ENCODE measurements around the gene ESR1.
"Not testable (repeated sequence)": the region's sequence is repeated elsewhere in the genome, so short reads cannot be mapped to it uniquely, and the experiment has no call there.

Gene ESR1

DNA sequence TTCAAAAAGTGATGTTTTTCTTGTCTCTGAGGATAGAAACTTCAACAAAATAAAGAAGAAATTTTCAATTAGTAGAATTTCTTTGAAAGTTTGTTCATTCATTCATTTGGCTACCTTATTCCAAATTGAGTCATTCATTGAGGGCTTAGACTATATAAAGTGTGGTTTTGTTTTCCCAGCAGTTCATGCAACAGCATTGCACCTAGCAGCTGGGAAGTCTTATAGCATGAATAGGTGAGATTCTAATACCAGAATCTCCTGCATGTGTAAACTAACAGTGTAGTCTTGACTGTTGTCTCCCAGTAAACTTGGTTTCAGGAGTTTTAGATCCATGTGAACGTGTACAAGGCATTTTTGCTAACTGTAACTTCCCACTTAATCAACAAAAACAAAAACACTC is 7.1 kb downstream of the ESR1 start:
- DNase-seq, result no peak

DNA sequence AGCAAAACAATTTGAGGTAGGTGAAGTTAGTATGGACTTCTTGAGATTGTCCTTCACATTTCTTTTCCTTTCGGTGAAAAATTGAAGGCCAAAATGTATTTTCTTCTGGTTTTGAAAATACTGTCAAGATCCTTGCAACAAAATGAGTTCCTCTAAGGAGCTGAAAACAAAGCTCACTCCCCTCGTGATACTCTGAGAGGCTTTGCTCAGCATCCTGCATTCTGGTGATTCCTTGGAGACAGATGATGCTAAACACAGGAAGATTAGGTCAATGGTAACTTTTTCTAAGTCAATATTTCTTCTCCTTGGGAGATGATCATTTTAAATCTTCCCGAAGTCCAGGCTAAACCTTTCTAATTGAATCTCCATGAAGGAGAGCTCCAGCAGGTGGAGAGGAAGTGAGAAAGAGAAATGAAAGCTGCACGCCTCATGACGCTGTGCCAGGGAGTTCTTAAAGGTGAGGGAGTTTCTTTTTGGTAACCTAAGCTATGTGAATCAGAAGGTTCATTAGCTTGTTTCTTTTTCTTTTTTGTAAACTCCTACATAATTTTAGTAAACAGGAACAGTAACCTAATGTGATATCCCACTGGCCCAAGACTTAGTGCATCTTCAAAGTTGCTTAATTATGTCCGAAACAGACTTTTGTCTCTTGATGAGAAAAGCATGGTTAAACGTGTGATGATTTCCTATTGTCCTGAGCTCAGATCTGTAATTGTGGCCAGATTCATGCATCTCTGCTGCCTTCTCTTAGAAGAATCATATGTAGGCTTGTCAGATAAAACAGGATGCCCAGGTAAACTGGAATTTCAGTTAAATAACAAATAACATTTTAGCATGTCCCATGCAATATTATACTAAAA is 15.0 kb downstream of the ESR1 start:
- no peak for DNase-seq

DNA sequence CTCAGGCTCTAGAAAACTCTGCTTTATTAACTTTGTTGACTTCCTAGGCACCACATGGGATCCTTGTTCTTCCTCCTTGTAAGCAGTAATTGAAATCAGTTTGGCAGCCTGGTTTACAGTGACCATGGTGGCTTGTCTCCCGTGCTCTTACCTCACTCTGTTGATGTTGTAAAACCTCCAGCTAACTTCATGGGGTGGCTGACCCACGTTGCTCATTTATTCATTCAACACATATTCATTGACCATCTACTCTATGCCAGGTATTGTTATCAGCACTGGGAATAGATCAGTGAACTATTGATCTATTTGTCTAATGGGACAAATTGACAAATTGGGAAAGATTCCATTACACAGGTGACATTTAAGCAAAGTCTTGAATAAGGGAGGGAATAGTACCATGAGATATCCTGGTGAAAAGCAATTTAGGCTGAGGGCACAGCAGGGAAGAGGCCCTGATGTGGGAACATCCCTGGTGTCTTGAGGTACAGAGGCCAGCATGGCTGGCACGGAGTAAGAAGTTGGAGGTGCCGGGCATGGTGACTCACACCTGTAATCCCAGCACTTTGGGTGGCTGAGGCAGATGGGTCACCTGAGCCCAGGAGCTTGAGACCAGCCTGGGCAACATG is 19.1 kb downstream of the ESR1 start:
- no peak for DNase-seq

DNA sequence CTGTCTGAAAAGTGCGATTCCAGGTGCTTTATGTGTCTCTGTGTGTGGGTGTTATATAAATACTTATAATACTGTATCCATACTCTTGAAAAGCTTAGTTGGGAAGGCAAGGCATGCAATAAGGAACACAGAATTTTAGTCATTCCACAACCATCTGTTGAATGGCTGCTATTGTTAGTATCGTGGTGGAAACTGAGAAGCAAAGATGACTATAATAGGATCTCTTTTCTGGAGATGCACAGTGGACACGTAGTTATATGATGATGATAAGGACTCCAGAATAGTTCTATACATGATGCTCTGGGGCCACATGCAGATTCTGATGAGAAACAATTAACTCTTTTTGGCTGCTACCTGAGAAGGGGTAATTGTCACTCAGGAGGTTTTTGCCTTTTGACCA is 25.2 kb downstream of the ESR1 start:
- DNase-seq, result no peak

DNA sequence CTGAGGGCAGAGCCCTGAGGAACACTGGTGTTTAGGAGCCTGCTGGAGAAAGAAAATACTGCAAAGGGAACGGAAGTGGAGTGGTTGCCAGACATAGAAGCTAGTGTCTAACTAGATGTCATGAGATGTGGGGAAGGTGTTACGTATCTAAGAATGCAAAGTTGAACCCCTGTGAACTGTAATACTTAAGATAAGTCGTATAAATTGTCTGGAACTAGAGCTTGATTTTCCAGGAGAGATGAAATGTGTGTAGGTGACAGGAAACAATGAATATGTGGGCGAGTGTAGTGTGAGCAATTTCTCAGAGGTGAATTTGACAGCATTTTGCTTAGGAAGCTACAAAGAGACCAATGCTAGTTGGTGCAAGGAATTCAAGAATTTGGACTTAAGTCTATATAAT is 27.9 kb downstream of the ESR1 start:
- DNase-seq, result no peak

DNA sequence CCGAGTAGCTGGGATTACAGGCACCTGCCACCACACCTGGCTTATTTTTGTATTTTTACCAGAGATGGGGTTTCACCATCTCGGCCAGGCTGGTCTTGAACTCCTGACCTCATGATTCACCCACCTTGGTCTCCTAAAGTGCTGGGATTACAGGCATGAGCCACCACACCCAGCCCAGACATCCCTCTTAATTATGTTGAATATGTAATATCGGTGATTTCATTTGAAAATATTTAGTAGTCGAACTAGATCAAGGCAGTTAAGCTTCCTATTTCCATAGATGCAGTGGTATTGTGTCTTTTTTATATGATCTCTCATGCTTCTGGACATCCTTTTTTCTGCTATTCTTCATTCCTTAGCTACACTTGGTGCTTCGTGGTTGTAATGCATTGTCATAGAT is 29.7 kb downstream of the ESR1 start:
- DNase-seq, result no peak

DNA sequence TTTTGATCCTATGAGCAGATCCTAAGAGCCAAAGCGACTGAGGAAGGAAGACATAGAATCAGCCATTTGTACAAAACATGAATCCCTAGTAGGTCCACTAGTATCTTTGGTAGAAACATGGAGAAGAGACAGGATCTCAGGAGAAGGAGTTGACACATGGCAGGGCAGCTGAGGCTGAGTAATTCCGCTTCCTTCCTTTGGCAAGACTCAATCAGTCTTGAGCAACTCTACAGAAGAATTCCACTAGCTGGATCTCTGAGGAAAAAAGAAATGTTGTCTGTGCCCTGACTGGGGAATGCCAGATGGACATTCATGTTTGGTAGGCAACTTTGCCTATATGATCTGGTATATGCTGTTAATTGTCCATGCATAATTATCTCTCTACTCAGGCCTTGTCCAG is 35.3 kb downstream of the ESR1 start:
- DNase-seq, result no peak

DNA sequence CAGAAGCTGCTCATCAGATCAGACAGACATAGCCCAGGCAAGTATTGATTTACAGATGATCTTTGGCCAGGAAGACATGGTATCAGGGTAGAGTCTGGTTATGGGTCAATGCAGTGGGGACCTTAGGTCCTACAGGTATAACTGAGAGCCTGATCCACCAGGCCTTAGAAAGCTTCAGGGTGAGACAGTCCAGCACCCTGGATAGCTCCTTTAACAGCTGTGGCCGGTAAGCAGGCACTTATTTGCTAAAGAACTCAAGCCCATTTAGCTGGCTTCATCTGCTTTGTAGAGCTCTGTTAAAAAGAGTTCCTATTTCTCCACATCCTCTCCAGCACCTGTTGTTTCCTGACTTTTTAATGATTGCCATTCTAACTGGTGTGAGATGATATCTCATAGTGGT is 39.6 kb downstream of the ESR1 start:
- no peak for DNase-seq

DNA sequence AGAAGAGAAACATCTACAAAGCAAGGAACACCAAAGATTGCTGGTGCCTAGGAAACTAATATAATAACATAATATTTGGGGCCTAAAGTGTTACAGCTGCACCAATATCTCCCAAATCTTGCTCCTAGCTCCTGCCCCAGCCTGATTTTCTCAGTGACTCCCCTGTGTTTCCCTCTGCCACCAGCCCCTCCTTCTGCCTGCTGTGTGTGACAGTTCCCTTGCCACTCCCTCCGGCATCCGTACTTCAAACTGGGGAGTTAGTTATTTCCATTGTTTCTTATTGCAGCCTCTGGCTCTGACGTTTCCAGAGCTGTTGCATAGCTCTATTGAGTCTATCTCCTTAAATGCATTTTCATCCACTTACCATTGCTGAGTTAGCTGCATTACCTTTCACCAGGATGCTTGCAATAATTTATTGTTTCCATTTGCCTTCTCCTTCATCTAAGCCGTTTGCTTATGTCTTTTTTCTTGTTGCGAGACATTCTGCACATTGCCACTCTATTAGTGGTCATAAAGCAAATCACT is 43.1 kb downstream of the ESR1 start:
- no peak for DNase-seq

DNA sequence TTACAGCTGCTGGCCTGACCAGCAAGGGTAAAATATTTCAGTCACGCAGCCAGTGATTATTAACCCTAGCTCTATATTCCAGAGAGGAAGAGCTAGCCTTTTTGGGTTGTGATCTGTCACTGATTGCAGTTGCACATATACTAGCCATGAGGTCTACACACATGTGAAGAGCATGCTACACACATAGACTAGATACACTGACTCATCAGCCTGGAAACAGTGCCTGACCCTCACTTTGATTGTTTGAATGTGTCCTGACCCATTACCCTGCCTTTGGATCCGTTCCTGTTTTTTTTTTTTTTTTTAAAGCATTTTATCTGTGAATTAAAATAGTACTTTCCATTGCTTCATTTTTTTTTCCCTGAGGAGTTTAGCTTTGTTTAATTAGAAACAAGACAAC is 50.8 kb downstream of the ESR1 start:
- DNase-seq, result no peak

DNA sequence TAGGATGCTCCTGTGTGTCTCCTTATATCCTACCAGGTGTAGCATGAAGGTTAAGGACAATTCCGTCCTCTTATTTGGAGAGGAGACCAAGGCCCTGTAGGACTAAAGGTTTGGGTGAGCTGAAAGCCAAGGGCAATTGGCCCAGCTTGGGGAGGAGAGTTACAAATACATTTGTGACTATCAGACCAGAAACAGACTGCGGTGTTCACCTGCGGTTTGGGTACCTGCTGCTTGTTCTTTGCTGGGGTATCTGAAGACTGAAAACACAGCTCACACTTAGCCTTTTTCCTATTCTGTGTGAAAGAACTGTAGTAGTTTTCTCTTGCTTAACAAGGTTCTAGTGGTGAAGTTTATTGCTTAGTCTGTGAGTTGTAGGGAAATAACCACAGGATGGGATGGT is 55.0 kb downstream of the ESR1 start:
- DNase-seq, result no peak

DNA sequence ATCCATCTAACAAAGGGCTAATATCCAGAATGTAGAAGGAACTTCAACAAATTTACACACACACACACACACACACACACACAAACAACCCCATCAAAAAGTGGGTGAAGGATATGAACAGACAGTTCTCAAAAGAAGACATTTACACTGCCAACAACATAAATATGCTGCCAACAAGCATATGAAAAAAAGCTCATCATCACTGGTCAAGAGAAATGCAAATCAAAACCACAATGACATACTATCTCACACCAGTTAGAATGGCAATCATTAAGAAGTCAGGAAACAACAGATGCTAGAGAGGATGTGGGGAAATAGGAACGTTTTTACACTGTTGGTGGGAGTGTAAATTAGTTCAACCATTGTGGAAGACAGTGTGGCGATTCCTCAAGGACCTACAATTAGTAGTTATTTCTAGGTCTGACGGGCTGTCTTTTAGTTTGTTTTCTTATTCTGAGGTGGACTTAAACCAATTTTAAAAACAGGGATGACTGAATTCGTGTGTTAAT is 59.9 kb downstream of the ESR1 start:
- DNase-seq, result not testable (repeated sequence)

DNA sequence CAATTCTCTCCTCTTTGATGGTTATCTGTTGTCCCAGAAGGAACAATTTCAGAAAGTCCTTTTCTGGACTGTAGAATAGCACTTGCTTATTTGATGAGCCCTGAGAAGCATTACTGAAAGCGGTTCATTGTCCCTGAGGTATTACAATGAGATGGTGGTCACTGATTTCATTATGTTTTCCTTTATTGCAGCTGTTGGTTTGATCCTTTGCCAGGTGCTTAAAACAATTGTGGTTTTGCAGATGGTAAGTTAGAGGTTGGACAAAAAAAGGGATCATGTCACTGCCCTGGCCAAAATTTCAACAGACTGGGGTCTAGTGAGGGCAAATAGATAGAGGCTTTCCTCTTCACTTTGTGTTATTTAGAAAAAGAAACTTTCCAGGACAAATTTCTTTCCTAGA is 61.9 kb downstream of the ESR1 start:
- DNase-seq, result no peak

DNA sequence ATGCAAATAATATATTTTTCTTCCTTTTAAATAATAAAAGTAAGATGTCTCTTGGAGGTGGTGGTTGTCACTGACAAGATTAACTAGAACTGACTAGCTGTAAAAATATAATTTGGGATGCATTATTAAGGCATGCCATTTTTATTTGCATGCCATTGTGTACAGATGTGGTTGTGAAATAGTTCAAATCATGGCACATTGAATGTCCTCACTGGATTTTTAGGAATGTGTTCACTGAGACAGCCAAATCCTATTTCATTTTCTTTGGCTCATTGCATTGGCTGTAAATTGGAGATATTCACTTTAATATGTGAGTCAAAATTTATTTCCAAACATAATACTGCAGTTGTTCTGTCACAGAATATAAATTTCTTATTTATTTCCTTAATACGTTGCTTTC is 62.3 kb downstream of the ESR1 start:
- DNase-seq, result no peak

DNA sequence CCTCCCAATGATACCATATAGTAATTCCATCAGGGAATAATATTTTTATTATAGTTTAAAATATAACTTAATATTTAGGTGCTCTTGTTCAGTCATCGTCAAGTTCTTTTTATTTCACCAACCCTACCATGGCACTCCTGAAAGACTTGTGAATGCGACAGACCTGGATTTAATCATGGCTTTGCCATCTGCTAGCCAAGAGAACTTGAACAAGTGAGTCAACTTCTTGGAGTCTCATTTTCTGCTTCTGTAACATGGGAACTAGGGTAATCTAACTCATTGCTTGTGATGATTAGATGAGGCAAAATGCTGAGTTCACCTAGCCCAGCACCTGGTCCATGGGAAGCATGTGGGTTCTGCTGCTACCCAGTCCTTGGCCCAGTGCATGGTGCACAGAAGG is 62.9 kb downstream of the ESR1 start:
- no peak for DNase-seq

DNA sequence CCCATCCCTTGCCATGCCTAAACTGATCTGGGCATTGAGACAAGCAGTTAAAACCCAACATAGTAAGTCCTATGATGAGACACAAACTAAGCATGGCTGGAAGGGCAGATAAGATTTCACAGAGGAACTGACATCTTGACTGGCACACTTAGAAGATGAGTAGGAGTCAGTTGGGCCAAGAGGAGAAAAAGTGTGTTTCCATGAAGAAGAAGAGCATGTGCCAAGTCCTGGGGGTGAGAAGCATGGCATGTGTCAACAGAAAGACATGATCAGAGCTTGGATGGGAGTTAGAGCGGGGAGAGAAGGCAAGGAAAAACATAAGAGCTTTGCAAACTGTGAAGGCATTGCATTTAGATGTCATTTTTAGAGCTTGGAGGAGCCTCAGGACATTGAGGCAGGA is 68.0 kb downstream of the ESR1 start:
- no peak for DNase-seq

DNA sequence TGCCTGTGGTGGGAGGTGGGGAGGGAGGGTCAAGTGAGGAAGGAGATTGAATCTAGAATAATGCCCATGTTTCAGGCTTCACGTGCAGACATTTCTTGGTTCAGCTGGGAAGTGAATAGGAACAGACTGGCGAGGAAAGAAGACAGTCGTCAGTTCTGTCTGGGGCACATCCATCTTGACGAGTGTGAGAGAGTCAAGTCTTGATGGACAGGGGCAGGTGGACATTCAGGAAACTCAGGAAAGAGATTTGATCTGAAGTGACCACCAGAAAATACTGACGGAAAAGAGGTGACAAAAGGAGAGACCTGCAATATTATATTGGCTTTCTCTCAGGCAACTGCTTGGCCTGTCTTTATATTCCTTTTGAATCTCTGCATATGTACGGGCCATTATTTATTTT is 68.6 kb downstream of the ESR1 start:
- DNase-seq, result no peak

DNA sequence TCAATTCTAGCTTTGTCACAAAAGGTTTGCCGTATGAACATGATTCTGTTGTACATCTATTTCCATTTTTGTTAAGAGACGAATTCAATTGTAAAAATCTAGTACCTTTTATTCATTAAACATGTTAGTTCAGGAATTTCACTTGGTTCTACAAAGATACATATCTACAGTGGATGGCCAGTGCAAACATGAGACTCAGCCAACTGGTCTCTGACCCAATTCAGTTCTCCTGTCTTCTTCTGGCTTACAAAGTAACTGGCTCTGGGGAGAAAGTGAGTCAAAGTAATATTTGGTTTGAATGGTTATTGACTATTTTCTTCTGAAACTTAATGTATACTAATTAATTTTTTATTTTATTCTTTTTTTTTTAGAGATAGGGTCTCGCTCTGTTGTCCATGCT is 70.0 kb downstream of the ESR1 start:
- no peak for DNase-seq

DNA sequence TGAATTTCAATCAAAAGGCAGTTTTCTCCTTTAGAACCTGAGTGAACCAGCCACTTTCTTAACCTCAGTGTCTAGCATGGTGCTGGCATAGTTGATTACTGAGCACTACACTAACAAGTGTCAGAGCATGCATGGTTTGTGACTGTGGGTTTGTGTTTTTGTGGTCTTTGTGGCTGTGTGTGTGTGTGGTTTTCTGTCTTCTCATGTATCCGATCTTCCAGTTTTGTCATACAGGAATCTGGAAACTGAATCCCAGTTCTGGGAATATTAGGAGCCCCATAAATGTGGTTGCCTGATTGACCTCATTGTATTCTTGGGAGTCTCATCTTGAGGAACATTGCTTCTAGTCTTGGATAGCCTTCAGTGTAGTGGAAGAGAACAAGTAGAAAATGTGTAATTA is 73.7 kb downstream of the ESR1 start:
- no peak for DNase-seq

DNA sequence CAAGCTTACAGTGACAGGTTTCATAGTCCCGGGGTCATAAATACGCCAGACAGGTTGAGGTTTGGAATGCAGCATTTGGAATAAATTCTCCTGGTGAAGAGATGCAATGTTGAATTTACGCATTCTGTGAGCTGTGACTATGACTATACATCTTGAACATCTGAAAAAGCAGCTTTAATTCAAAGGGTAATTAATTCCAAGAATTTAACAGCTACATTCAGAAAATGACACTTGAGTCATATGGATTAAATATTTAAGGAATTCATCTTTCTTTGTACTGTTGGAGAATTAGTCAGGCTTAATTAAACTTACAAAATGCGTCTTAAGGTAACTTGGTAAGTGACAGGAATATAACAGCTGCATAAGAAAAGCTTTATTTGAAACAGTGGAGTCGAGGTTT is 74.7 kb downstream of the ESR1 start:
- no peak for DNase-seq

DNA sequence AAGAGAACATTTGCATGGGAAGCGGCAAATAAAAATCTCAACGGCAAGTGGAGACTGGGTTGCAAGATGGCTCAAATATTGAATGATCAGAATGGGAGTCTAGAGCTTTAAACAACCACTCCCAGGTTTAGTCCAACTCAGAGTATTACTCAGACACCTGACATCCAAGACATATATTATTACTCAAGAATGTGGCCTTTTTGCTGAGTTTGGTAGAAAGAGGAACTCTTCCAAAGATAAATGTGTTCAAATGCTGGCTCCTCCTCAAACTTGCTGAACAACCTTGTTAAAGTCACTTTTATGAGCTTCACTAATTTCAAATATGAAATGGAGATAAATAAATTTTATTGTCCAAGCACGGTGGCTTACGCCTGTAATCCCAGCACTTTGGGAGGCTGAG is 77.8 kb downstream of the ESR1 start:
- no peak for DNase-seq

DNA sequence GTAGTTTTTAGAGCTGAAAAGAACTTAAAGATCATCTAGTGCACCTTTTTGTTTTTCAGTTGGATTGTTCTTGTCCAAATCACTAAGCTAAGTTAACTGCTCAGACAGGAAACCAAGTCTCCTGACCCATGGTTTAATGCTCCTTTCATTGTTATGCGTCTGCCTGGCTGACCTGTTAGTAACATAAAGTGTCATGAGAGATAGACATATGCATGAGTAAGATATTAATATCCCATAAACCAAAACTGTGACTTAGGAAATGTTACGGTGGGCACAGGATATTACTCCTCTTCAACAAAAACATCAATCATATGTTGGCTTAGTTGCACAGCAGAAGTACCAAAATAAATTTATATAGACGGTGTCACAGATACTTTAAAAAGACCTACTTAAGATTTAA is 84.0 kb downstream of the ESR1 start:
- DNase-seq, result no peak

DNA sequence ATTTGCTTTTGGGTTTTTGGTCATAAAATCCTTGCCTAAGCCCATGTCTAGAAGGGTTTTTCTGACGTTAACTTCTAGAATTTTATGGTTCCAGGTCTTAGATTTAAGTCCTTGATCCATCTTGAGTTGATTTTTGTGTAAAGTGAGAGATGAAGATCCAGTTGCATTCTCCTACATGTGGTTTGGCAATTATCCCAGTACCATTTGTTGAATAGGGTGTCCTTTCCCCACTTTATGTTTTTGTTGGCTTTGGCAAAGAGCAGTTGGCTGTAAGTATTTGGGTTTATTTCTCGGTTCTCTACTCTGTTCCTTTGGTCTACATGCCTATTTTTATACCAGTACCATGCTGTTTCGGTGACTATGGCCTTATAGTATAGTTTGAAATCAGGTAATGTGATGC is 86.9 kb downstream of the ESR1 start:
- DNase-seq, result not testable (repeated sequence)

DNA sequence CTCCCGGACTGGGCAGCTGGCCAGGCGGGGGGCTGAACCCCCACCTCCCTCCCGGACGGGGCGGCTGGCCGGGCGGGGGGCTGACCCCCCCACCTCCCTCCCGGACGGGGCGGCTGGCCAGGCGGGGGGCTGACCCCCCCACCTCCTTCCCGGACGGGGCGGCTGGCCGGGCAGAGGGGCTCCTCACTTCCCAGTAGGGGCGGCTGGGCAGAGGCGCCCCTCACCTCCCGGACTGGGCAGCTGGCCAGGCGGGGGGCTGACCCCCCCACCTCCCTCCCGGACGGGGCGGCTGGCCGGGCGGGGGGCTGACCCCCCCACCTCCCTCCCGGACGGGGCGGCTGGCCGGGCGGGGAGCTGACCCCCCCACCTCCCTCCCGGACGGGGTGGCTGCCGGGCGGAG is 91.7 kb downstream of the ESR1 start:
- DNase-seq, result not testable (repeated sequence)
